HG02943 (cell line): ENCODE data around the gene HSPA9.
"Not testable (repeated sequence)": the region's sequence is repeated elsewhere in the genome, so short reads cannot be mapped to it uniquely, and the experiment has no call there.

Source experiments
- ATAC-seq: cut with Tn5 transposase; IDR thresholded peaks from one replicate; pipeline ENCODE4 v1.9.1; 2021; ENCODE audit warnings: mild to moderate bottlenecking, low read depth, moderate library complexity; ENCODE audit not compliant: unreplicated experiment

The HSPA9 gene

GRCh38 chr5:138538943-138539627, 36.1 kb downstream of the HSPA9 start:
- no peak for ATAC-seq

- ATAC-seq, result no peak
These were observed 38.4 kb downstream of the HSPA9 start for GRCh38 chr5:138536665-138537315.

- ATAC-seq, result no peak
These were observed 39.0 kb downstream of the HSPA9 start for GRCh38 chr5:138536215-138536614.

GRCh38 chr5:138533973-138534941, 40.9 kb downstream of the HSPA9 start:
- no peak for ATAC-seq

- ATAC-seq, result no peak
These were observed 45.4 kb downstream of the HSPA9 start for GRCh38 chr5:138529812-138530211.

- no peak for ATAC-seq
These were observed 46.3 kb downstream of the HSPA9 start for GRCh38 chr5:138528744-138529469.

GRCh38 chr5:138528208-138528607, 47.0 kb downstream of the HSPA9 start:
- no peak for ATAC-seq

GRCh38 chr5:138527170-138527569, 48.0 kb downstream of the HSPA9 start:
- ATAC-seq, result no peak

- no peak for ATAC-seq
These were observed 51.8 kb downstream of the HSPA9 start for GRCh38 chr5:138523406-138523805.

- ATAC-seq, result no peak
These were observed 54.2 kb downstream of the HSPA9 start for GRCh38 chr5:138520971-138521370.

- no peak for ATAC-seq
These were observed 57.8 kb downstream of the HSPA9 start for GRCh38 chr5:138517437-138517836.

GRCh38 chr5:138515556-138516245, 59.5 kb downstream of the HSPA9 start:
- ATAC-seq, result no peak

- ATAC-seq, result no peak
These were observed 61.2 kb downstream of the HSPA9 start for GRCh38 chr5:138514021-138514420.

- no peak for ATAC-seq
These were observed 66.2 kb downstream of the HSPA9 start for GRCh38 chr5:138508958-138509357.

GRCh38 chr5:138507485-138507884, 67.7 kb downstream of the HSPA9 start:
- not testable (repeated sequence) for ATAC-seq

- ATAC-seq, result no peak
These were observed 68.6 kb downstream of the HSPA9 start for GRCh38 chr5:138506370-138507306.

GRCh38 chr5:138504799-138505198, 70.4 kb downstream of the HSPA9 start:
- ATAC-seq, result no peak
